IPS-18c (cell line): ENCODE results near the gene NEGR1.

Experiments used
- H3K4me3 ChIP-seq: 2 replicates; pipeline ENCODE4 v1.7.0; 2013; ENCODE audit warnings: low read depth, mild to moderate bottlenecking, low read length, moderate library complexity; ENCODE audit not compliant: insufficient read depth
- H3K9me3 ChIP-seq: one replicate; pipeline ENCODE4 v1.6.1; 2013; ENCODE audit warnings: mild to moderate bottlenecking, low read length, moderate library complexity; ENCODE audit not compliant: control insufficient read depth, insufficient read depth

The NEGR1 gene

DNA sequence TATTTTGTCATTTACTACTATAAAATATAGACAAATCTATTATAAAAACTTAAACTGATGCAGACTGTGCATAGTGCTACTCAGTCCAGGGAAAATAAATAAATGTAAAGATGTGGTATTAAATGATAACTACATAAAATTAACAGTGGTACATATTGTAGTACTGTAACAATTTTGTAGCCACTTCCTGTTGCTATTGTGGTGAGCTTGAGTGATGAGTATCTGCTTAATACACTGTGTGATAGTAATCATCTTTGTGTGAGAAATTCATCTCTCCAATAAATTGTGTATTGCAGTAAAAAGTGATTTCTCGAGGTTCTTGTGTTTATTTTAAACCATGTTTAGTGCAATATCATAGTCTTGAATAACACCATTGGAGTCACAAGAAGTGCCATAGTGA is 848.1 kb downstream of the NEGR1 start:
- no peak overlapping the region for H3K4me3 ChIP-seq
- H3K9me3 ChIP-seq = no peaks in the 10 kb centered on the region

DNA sequence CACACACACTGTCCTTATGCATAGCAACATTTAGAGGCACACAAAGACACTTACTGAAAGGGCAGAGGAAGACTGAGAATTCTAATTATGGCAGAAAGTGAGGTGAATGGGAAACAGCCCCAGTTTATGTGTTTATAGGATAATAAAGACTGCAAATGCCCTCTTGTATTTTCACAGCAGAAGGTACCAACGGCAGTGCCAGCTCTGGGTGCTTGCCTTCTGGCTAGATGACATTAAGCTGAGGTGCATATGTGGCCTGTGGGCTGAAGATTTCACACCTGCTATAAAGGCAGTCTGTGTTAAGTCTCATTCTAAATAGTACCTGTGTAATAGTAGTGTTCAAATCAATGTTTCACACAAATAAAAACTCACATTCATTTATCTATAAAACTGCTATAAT is 854.3 kb downstream of the NEGR1 start:
- no peak overlapping the region for H3K4me3 ChIP-seq
- no peaks in the 10 kb centered on the region for H3K9me3 ChIP-seq

- no peak overlapping the region for H3K4me3 ChIP-seq
Observed at GRCh38 chr1:71427066-71427465, 855.3 kb downstream of the NEGR1 start.

GRCh38 chr1:71424536-71424935 is 857.8 kb downstream of the NEGR1 start:
- no peaks in the 10 kb centered on the region for H3K9me3 ChIP-seq
- no peak overlapping the region for H3K4me3 ChIP-seq

More at GRCh38 chr1:71427066-71427465, 855.3 kb downstream of the NEGR1 start:
- H3K9me3 ChIP-seq = no peaks in the 10 kb centered on the region

DNA sequence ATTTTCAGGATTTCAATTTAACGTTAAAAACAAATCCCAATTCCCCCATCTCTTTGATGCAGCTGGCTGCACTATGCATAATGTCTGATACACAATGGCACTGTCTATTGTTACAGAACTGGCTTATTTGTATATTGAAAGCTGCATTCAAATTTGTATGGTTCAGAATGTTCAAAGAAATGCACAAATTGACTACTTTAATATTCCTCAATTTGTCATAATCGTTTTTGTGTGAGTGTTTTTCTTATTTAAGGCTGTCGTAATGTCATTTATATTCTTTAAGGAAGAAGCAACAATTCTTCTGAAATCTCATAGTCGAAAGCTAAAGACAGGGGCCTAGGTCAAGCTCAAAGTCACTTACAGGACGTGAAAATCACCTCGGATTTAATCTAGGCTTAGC is 860.1 kb downstream of the NEGR1 start:
- Histone ChIP-seq H3K9me3 (no peaks in the 10 kb centered on the region), H3K4me3 (no peak overlapping the region)

DNA sequence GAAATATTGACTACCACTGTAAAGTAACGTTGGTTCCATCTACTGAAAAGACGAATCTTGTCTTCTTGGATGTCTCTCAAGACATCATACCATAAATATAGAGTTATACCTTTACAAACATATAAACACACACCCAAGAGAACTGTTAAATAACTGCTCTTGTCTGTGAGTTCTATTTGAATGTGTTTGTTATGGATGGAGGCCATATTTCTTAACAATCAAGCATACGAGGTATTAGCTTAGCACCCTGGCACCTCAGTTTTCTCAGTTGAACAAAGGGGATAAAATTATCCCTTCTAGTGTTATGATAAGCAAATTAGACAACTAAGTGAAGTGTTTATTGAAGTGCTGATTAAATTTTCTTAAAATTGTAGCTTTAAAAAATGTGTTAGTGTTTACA is 864.9 kb downstream of the NEGR1 start:
- no peak overlapping the region for H3K4me3 ChIP-seq
- no peaks in the 10 kb centered on the region for H3K9me3 ChIP-seq

GRCh38 chr1:71414179-71414578 is 868.2 kb downstream of the NEGR1 start:
- H3K9me3 ChIP-seq = no peaks in the 10 kb centered on the region
- no peak overlapping the region for H3K4me3 ChIP-seq

DNA sequence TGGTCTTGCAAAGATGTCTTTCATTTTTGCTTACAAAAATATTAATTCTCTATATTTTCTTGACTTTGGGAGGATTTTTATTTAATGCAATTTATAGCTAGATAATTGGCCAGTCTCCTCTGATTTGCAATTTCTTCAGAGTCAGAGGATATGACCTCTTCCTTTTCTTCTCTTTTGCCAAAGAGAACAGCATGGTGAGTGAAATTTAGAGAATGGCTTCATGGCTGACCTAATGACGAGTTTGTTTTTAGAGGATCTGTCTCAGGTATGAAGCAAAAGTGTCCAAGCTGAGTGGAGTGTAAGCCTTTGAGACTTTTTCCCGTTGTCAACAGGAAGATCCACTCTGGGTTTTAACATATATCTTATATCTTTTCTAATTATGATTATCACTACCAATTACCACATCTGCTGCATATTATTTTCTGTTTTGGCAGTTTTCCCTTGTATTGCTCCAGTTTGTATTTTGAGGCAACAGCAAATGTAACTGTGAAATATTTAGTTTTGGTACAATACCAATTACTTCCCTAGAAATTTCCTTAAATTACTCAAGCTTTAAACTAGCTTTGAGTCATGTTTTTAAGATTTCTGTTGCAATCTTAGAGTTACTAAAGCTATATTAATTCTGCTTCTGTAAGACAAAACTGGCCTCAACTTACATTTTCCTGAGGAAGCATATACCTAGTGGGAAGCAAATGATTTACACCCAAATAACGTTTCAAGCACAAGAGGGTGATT is 868.7 kb downstream of the NEGR1 start:
- Histone ChIP-seq H3K9me3 (no peaks in the 10 kb centered on the region), H3K4me3 (no peak overlapping the region)

DNA sequence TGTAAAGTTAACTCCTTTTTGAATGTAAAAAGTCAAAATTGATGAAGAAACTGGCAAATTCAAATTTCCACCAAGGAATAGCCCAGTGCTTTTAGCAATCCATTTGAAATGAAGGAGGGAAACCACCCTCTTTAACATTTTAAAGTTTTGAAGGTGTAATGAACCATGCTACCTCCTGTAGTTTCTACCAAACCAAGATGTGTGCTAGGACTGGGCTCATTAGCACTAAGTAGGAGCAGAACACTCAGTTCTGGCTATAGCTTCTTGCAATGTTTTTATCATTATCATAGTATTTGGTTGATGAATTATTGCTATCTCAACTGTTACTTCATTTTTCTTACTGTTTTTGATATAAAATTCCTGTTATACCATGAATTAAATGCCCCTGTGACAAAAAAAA is 882.3 kb downstream of the NEGR1 start:
- H3K9me3 ChIP-seq = no peaks in the 10 kb centered on the region

DNA sequence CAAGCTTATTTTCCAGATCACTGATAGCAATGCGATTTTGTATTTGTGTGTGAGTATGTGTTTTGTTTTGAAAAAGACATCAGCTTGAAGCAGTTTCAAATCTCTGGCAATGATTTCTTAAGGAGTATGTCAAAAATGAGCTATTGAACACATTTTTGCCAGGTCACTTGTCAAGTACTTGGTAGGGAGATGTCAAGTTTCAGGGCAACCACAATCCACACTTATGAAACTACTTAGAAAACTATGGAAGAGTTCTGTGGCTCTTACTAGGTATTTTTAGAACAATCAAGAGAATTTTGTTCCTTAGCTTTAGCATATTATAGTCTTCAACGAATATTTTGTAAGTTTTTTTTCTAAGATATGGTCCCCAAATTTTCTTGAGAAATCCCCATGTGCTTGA is 882.7 kb downstream of the NEGR1 start:
- Histone ChIP-seq H3K9me3 (no peaks in the 10 kb centered on the region), H3K4me3 (no peak overlapping the region)

More for the DNA sequence above, 882.3 kb downstream of the NEGR1 start:
- no peak overlapping the region for H3K4me3 ChIP-seq

- Histone ChIP-seq H3K4me3 (no peak overlapping the region), H3K9me3 (peaks cover 3% of the 10 kb centered on the region)
Observed at GRCh38 chr1:71393301-71393700, 889.0 kb downstream of the NEGR1 start.

DNA sequence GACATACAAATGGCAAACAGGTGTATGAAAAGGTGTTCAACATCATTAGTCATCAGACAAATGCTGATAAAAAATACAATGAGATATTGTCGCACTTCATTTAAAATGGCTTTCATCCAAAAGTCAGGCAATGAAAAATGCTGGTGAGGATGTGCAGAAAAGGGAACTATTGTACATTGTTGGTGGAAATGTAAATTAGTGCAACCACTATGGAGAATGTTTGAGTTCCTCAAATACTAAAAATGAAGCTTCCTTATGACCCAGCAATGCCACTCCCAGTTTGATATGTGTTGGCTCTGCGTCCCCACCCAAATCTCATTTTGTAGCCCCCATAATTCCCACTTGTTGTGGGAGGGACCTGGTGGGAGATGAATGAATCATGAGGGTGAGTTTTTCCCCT is 891.8 kb downstream of the NEGR1 start:
- Histone ChIP-seq H3K9me3 (peaks cover 3% of the 10 kb centered on the region), H3K4me3 (no peak overlapping the region)

DNA sequence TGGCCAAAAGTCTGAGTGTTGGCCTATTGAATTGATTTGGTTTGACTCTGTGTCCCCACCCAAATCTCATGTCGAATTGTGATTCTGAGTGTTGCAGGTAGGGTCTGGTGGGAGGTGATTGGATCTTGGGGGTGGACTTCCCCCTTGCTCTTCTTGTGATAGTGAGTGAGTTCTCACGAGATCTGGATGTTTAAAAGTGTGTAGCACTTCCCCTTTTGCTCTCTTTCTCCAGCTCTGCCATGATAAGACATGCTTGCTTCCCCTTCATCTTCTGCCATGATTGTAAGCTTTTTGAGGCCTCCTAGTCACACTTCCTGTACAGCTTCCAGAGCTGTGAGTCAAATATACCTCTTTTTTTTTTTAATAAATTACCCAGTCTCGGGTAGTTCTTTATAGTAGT is 904.5 kb downstream of the NEGR1 start:
- Histone ChIP-seq H3K4me3 (no peak overlapping the region), H3K9me3 (no peaks in the 10 kb centered on the region)

DNA sequence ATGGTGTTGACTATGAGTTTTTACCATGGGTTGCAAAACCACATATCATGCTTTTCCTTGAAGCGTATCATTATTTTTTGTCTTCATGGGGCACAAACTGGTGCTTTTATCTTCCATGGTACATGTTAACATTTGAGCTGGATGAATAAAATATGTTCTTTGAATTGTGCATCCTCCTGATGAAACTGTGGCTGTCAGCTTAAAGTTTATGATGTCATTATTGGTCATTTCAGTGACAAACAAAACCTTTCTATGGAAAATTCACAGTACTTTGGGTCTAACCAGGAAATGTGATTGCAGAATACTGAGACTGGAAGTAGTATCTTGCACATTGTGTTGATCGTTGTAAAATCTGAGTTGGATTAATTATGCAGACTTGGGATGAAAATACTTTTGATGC is 909.8 kb downstream of the NEGR1 start:
- Histone ChIP-seq H3K4me3 (no peak overlapping the region), H3K9me3 (no peaks in the 10 kb centered on the region)

- Histone ChIP-seq H3K9me3 (no peaks in the 10 kb centered on the region), H3K4me3 (no peak overlapping the region)
Observed at GRCh38 chr1:71371581-71371980, 910.8 kb downstream of the NEGR1 start.

- Histone ChIP-seq H3K4me3 (no peak overlapping the region), H3K9me3 (no peaks in the 10 kb centered on the region)
Observed at GRCh38 chr1:71364236-71364635, 918.1 kb downstream of the NEGR1 start.

- H3K9me3 ChIP-seq = peaks cover 2% of the 10 kb centered on the region
- no peak overlapping the region for H3K4me3 ChIP-seq
Observed at GRCh38 chr1:71362691-71363090, 919.6 kb downstream of the NEGR1 start.

- H3K4me3 ChIP-seq = no peak overlapping the region
- H3K9me3 ChIP-seq = peaks cover 2% of the 10 kb centered on the region
Observed at GRCh38 chr1:71362076-71362475, 920.3 kb downstream of the NEGR1 start.

DNA sequence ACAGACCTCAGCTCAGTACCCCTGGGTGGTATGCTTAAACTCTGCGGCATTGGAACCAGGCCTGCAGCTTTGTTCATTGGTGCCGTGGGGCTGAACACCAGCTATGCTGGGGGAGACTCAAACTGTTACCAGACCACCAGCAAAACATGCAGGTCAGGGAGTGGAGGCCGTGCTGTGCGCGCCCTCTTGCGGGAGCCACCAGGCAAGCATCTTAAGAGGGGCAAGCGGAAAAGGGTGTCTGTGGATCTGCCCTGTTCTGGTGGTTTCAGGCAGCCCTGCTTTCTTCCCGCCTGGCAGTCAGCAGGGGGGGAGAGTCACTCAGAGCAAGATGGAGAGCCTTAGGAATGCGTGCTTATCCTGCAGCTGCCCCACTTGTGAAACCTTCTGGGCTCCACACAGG is 924.6 kb downstream of the NEGR1 start:
- no peak overlapping the region for H3K4me3 ChIP-seq
- peaks cover 2% of the 10 kb centered on the region for H3K9me3 ChIP-seq
